Eye (tissue), 1 donor: ENCODE measurements around the gene PRLH.
A peak's percentile ranks its signal among the peaks of the same experiment; 100 is the strongest.

ENCODE experiments used
- DNase-seq: peaks from one replicate; pipeline ENCODE4 v3.0.0-alpha.2; 2015

The PRLH gene

GRCh38 chr2:237540223-237540775 is 26.1 kb upstream of the PRLH start:
- DNase-seq = no peak

- peak; percentile 40 for DNase-seq
Measured at GRCh38 chr2:237540823-237541222, 25.6 kb upstream of the PRLH start.

- DNase-seq = no peak
Measured at GRCh38 chr2:237541243-237541642, 25.1 kb upstream of the PRLH start.

GRCh38 chr2:237542001-237542704 is 24.2 kb upstream of the PRLH start:
- DNase-seq = no peak

- no peak for DNase-seq
Measured at GRCh38 chr2:237546040-237546875, 20.1 kb upstream of the PRLH start.

GRCh38 chr2:237546876-237547395 is 19.4 kb upstream of the PRLH start:
- no peak for DNase-seq

- no peak for DNase-seq
Measured at GRCh38 chr2:237547841-237548416, 18.4 kb upstream of the PRLH start.

- DNase-seq = no peak
Measured at GRCh38 chr2:237549216-237549615, 17.2 kb upstream of the PRLH start.

- DNase-seq = no peak
Measured at GRCh38 chr2:237549643-237550415, 16.5 kb upstream of the PRLH start.

- DNase-seq = no peak
Measured at GRCh38 chr2:237551071-237551574, 15.3 kb upstream of the PRLH start.

GRCh38 chr2:237552908-237553307 is 13.5 kb upstream of the PRLH start:
- DNase-seq = no peak

- DNase-seq = no peak
Measured at GRCh38 chr2:237553948-237554347, 12.4 kb upstream of the PRLH start.

GRCh38 chr2:237555560-237555959 is 10.8 kb upstream of the PRLH start:
- DNase-seq = no peak

GRCh38 chr2:237556773-237557632 is 9.4 kb upstream of the PRLH start:
- DNase-seq = no peak

GRCh38 chr2:237557633-237558015 is 8.8 kb upstream of the PRLH start:
- DNase-seq = no peak

GRCh38 chr2:237558961-237559641 is 7.3 kb upstream of the PRLH start:
- DNase-seq = peak; percentile 72

- DNase-seq = no peak
Measured at GRCh38 chr2:237561221-237561620, 5.2 kb upstream of the PRLH start.

GRCh38 chr2:237563816-237564215 is 2.6 kb upstream of the PRLH start:
- peak; percentile 42 for DNase-seq

GRCh38 chr2:237564526-237565131 is 1.7 kb upstream of the PRLH start:
- DNase-seq = no peak

GRCh38 chr2:237565974-237566373 is 400 bp upstream of the PRLH start:
- DNase-seq = no peak
